Suppressor macrophage treated with lipopolysaccharide for 4 hours (primary cell): ENCODE measurements around the gene PACS1.

Experiments
- DNase-seq: peaks from one replicate; pipeline ENCODE4 v3.0.0-alpha.2; 2020

The PACS1 gene

DNA sequence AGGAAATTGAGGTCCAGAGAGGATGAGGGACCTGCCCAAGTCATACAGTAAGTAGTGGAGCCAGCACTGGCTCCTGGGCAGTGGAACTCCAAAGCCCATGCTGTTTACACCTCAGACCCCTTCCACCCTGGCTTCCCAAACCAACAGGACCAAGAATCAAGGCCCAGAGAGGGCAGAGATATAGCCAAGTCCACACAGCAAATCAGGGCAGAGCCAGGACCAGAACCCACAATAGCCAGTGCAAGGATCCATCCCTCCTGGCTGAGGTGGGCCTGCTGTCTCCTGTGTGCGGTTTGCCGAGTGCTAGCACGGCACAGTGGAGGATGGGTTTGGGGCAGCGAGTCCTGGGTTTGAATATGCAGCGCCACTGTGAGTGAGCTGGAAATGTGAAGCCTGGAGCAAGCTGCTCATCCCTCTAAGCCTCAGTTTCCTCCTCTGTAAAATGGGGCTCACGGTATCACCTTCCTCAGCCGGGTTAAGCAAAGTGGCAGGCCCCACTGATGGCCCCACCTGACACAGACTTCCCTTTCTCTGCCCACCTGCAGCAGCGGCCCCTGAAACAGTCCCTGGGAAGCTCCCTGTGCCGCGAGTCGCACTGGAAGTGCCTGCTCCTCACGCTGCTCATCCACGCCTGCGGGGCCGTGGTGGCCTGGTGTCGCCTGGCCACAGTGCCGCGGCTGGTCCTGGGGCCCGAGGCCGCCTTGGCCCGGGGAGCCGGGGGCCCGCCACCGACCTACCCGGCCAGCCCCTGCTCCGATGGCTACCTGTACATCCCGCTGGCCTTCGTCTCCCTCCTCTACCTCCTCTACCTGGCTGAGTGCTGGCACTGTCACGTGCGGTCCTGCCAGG is 223.9 kb downstream of the PACS1 start:
- no peak for DNase-seq
